Natural killer cell (primary cell): ENCODE measurements around the gene ATXN1. TPM values are rescaled to one million over a fixed set of nuclear protein-coding genes. Genes with fewer than 3 reads are reported as not detected.
A peak's percentile ranks its signal among the peaks of the same experiment; 100 is the strongest.

Source experiments
- ATAC-seq, 3 donors: fragments of 150-1000 bp in 2 of 3; fragments of 200-7000 bp in 1 of 3; cut with Tn5 transposase; 1 replicate in 1 of 3; 2 replicates in 2 of 3; pipeline ENCODE4 v1.10.0; 2021; ENCODE audit warnings: mild to moderate bottlenecking in 2 of 3, moderate library complexity in 2 of 3
- DNase-seq, 2 donors: peaks; one replicate each; pipeline versions ENCODE4 v3.0.0 to v3.0.0-alpha.2; 2013 to 2021; ENCODE audit warnings: mixed read lengths in 1 of 2
- H3K27ac ChIP-seq: one replicate; pipeline ENCODE4 v1.5.1; 2013; ENCODE audit warnings: mild to moderate bottlenecking, low read length
- H3K27me3 ChIP-seq: one replicate; pipeline ENCODE4 v1.6.1; 2013; ENCODE audit warnings: low read length; ENCODE audit not compliant: control insufficient read depth, insufficient read depth
- H3K36me3 ChIP-seq: one replicate; pipeline ENCODE4 v1.6.1; 2013; ENCODE audit warnings: low read length; ENCODE audit not compliant: control insufficient read depth, insufficient read depth
- H3K4me1 ChIP-seq: one replicate; pipeline ENCODE4 v1.6.1; 2013; ENCODE audit warnings: low read length; ENCODE audit not compliant: control insufficient read depth, insufficient read depth
- H3K4me3 ChIP-seq: one replicate; pipeline ENCODE4 v1.5.1; 2013; ENCODE audit warnings: low read length
- H3K9me3 ChIP-seq: one replicate; pipeline ENCODE4 v1.6.1; 2013; ENCODE audit warnings: low read length; ENCODE audit not compliant: control insufficient read depth, insufficient read depth
- H3K27ac Mint-ChIP-seq, 2 donors: one replicate each; pipeline ENCODE4 v1.8.0; 2022; ENCODE audit warnings: mild to moderate bottlenecking in 2 of 2, mixed read lengths in 2 of 2, moderate library complexity in 1 of 2
- H3K27me3 Mint-ChIP-seq, 2 donors: one replicate each; pipeline ENCODE4 v1.8.0; 2022; ENCODE audit warnings: low read depth in 2 of 2, mixed read lengths in 2 of 2
- H3K36me3 Mint-ChIP-seq: one replicate; pipeline ENCODE4 v1.8.0; 2022; ENCODE audit warnings: mixed read lengths
- H3K4me1 Mint-ChIP-seq, 2 donors: one replicate each; pipeline ENCODE4 v1.8.0; 2022; ENCODE audit warnings: mixed read lengths in 2 of 2
- H3K4me3 Mint-ChIP-seq: one replicate; pipeline ENCODE4 v1.8.0; 2022; ENCODE audit warnings: mild to moderate bottlenecking, moderate library complexity, mixed read lengths
- H3K9me3 Mint-ChIP-seq, 2 donors: one replicate each; pipeline ENCODE4 v1.8.0; 2022; ENCODE audit warnings: mixed read lengths in 2 of 2
- CTCF ChIP-seq: fragments of 200-600 bp; IDR thresholded peaks from one replicate; pipeline ENCODE4 v1.8.0; 2022; ENCODE audit warnings: antibody characterized with exemption
- WGBS: methylation state at CpG from one replicate; pipeline ENCODE4 v1.1.7; 2013; ENCODE audit warnings: missing lambda C conversion rate; ENCODE audit not compliant: insufficient coverage; 5-methylcytosine and 5-hydroxymethylcytosine counted together
- intact Hi-C: fragments of 100-400 bp; cut with micrococcal nuclease; formaldehyde crosslinking; loops from one replicate; pipeline ENCODE4 v1.14.2; 2022
- total RNA-seq, 4 donors: library from RNA; stranded (reverse); fragments of 120-200 nt in 1 of 4; gene quantifications; one replicate each; pipeline versions ENCODE4 v1.2.3 to v1.2.4, GENCODE V29; 2013 to 2022

The ATXN1 gene
- total RNA-seq, 3 donors from 2014 or later (not counting 1 experiment from before 2014, with no cell fraction given): 90.4 to 120 (median 97.9) TPM

- no peaks in the 10 kb centered on the region for H3K36me3 ChIP-seq
- no peaks in the 10 kb centered on the region for H3K27me3 ChIP-seq
- no peak for TF ChIP-seq CTCF
- DNase-seq (no peak), ATAC-seq (peak; percentile 26 to 53 (median 50))
- no peak overlapping the region for H3K27ac Mint-ChIP-seq
- no peaks in the 10 kb centered on the region for H3K9me3 ChIP-seq
- H3K9me3 Mint-ChIP-seq: no peaks in the 10 kb centered on the region
- H3K4me3 ChIP-seq: no peak overlapping the region
- H3K4me1 ChIP-seq: no peaks in the 10 kb centered on the region
- 86% methylated on average over 15 of the region's 18 CpGs for WGBS
- no peaks in the 10 kb centered on the region for H3K36me3 Mint-ChIP-seq
- H3K4me3 Mint-ChIP-seq: no peak overlapping the region
- H3K27me3 Mint-ChIP-seq: no peaks in the 10 kb centered on the region
- no peak overlapping the region for H3K27ac ChIP-seq
- intact Hi-C loops: no loop called here
- H3K4me1 Mint-ChIP-seq: peaks cover 4 to 6% of the 10 kb centered on the region in 2 donors
These were observed 483.9 kb downstream of the ATXN1 start for GRCh38 chr6:16277101-16277981.

DNA sequence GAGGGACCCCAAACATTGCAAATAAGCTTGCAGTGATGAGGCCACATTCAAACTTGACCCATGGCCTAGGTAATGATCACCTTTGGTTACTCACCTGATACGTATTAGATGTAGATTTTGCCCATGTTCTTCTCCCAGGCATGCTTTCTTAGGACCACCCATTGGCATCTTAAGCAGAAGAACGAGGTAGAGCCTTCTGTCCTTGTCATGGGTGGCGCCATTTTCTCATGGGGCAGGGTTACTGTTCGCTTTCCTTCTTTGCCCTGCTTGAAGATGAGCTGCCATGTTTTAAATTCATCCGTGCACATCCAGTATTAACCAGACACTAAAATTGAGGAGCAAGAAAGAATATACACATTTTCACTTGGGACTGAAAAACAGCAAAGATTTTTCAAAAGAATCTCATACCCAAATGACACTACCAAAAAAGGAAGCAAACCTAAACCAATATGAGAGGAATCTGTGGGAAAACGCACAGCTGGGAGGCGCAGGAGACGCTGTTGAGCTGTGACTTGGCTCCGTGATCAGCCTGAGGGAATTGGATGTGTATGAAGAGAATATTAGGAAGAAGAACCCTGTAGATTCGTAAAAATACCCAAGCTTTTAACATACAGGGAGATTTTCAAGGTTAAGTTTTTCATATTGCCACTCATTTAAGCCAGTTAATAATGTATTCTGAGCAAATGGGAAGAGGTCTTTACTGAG, 486.2 kb downstream of the ATXN1 start:
- H3K9me3 ChIP-seq: no peaks in the 10 kb centered on the region
- Mint-ChIP-seq H3K27ac (no peak overlapping the region), H3K9me3 (no peaks in the 10 kb centered on the region), H3K27me3 (peaks cover 0 to 3% of the 10 kb centered on the region in 2 donors), H3K4me1 (peaks cover 4 to 6% of the 10 kb centered on the region in 2 donors), H3K4me3 (no peak overlapping the region), H3K36me3 (no peaks in the 10 kb centered on the region)
- ATAC-seq (no peak), DNase-seq (no peak)
- no peaks in the 10 kb centered on the region for H3K4me1 ChIP-seq
- intact Hi-C loops: no loop called here
- no peaks in the 10 kb centered on the region for H3K27me3 ChIP-seq
- H3K36me3 ChIP-seq: no peaks in the 10 kb centered on the region
- WGBS: 94% methylated on average over 9 of the region's 10 CpGs
- no peak overlapping the region for H3K4me3 ChIP-seq
- H3K27ac ChIP-seq: no peak overlapping the region
- TF ChIP-seq CTCF: no peak

DNA sequence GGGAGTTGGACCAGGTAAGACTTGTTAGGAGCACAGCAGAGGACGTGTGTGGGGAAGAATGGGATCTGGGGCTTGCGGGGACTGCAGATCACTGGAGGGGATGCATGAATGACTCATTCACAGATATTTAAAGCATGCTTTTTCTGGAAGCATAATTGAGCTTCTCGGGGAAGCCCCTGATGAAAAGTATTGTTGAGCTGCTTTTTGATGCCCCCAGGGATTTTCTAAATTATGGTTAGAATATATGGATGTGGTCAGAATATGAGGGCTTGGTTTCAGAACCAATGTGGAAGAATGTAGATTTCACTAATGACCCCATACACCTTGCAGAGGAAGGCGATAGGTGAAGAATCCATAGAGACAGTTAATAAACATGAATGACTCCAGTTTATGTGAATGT, 486.8 kb downstream of the ATXN1 start:
- H3K36me3 Mint-ChIP-seq: no peaks in the 10 kb centered on the region
- WGBS: 69% methylated on average over 4 of the region's 4 CpGs

More for the DNA sequence above, 486.8 kb downstream of the ATXN1 start:
- H3K9me3 ChIP-seq: no peaks in the 10 kb centered on the region
- H3K9me3 Mint-ChIP-seq: no peaks in the 10 kb centered on the region
- no peak for DNase-seq
- H3K4me1 Mint-ChIP-seq: peaks cover 4 to 6% of the 10 kb centered on the region in 2 donors
- H3K4me3 ChIP-seq: no peak overlapping the region
- H3K4me3 Mint-ChIP-seq: no peak overlapping the region
- no peak overlapping the region for H3K27ac Mint-ChIP-seq
- intact Hi-C loops: no loop called here
- TF ChIP-seq CTCF: no peak
- no peaks in the 10 kb centered on the region for H3K27me3 ChIP-seq
- no peak for ATAC-seq
- H3K4me1 ChIP-seq: no peaks in the 10 kb centered on the region
- H3K36me3 ChIP-seq: no peaks in the 10 kb centered on the region
- H3K27me3 Mint-ChIP-seq: peaks cover 0 to 3% of the 10 kb centered on the region in 2 donors
- H3K27ac ChIP-seq: no peak overlapping the region
